ENCODE results near the gene IL22RA2.

- TF ChIP-seq POLR2A (IDR thresholded peaks at IDR 0.05) (no peak), CTCF (IDR thresholded peaks at IDR 0.05) (no peak)
These were observed 34.8 kb upstream of the IL22RA2 start for GRCh38 chr6:137208279-137208678.

All from uterus (tissue), 2 donors.